MM.1S (cell line): ENCODE results near the gene MSL2.
"Not testable (repeated sequence)": the region's sequence is repeated elsewhere in the genome, so short reads cannot be mapped to it uniquely, and the experiment has no call there.

Experiments
- DNase-seq: peaks from one replicate; pipeline ENCODE4 v3.0.0-alpha.2; 2015
- H2AFZ ChIP-seq: fragments of 300-600 bp; sonication (generic); 2 replicates; pipeline ENCODE4 v1.6.0; 2016; ENCODE audit warnings: antibody characterized with exemption, low read length
- H3F3A ChIP-seq: fragments of 300-600 bp; sonication (generic); 2 replicates; pipeline ENCODE4 v1.6.1; 2016; ENCODE audit warnings: mild to moderate bottlenecking, antibody characterized with exemption, low read length, moderate library complexity, mixed read lengths; ENCODE audit not compliant: insufficient read depth
- H3K27ac ChIP-seq: fragments of 300-600 bp; sonication (generic); 2 replicates; pipeline ENCODE4 v1.5.1; 2016; ENCODE audit warnings: mild to moderate bottlenecking, low read length
- H3K27me3 ChIP-seq: fragments of 300-600 bp; sonication (generic); replicated peaks from 2 replicates; pipeline ENCODE4 v1.6.0; 2016; ENCODE audit warnings: low read length; ENCODE audit not compliant: insufficient read depth
- H3K36me3 ChIP-seq: fragments of 300-600 bp; sonication (generic); replicated peaks from 2 replicates; pipeline ENCODE4 v1.6.1; 2016; ENCODE audit warnings: mild to moderate bottlenecking, low read length, mixed read lengths; ENCODE audit not compliant: insufficient read depth
- H3K4me1 ChIP-seq: fragments of 300-600 bp; sonication (generic); 2 replicates; pipeline ENCODE4 v1.6.1; 2016; ENCODE audit warnings: low read length, mixed read lengths
- H3K4me2 ChIP-seq: fragments of 300-600 bp; sonication (generic); 2 replicates; pipeline ENCODE4 v1.6.0; 2016; ENCODE audit warnings: low read depth, low read length
- H3K4me3 ChIP-seq: fragments of 300-600 bp; sonication (generic); 2 replicates; pipeline ENCODE4 v1.5.1; 2016; ENCODE audit warnings: low read length, mixed read lengths
- H3K79me2 ChIP-seq: fragments of 300-600 bp; sonication (generic); 2 replicates; pipeline ENCODE4 v1.6.1; 2016; ENCODE audit warnings: mixed run types, low read length, mixed read lengths
- H3K9ac ChIP-seq: fragments of 300-600 bp; sonication (generic); 2 replicates; pipeline ENCODE4 v1.6.1; 2016; ENCODE audit warnings: low read length, mixed read lengths
- H3K9me2 ChIP-seq: fragments of 300-600 bp; sonication (generic); replicated peaks from 2 replicates; pipeline ENCODE4 v1.6.1; 2016; ENCODE audit warnings: mild to moderate bottlenecking, low read length, mixed read lengths; ENCODE audit not compliant: insufficient read depth
- H3K9me3 ChIP-seq: fragments of 300-600 bp; sonication (generic); replicated peaks from 2 replicates; pipeline ENCODE4 v1.6.1; 2016; ENCODE audit warnings: mild to moderate bottlenecking, low read length, mixed read lengths; ENCODE audit not compliant: insufficient read depth
- H4K20me1 ChIP-seq: fragments of 300-600 bp; sonication (generic); 2 replicates; pipeline ENCODE4 v1.6.1; 2016; ENCODE audit warnings: mild to moderate bottlenecking, low read length, moderate library complexity, mixed read lengths; ENCODE audit not compliant: insufficient read depth
- EZH2 ChIP-seq: fragments of 300-600 bp; sonication (generic); optimal IDR thresholded peaks from 2 replicates; pipeline ENCODE3; 2017; ENCODE audit warnings: low read depth, mild to moderate bottlenecking, antibody characterized with exemption, low read length, mixed read lengths
- EZH2phosphoT487 ChIP-seq: fragments of 300-600 bp; sonication (generic); IDR thresholded peaks from 2 replicates; pipeline ENCODE4 v1.6.1; 2018; ENCODE audit warnings: antibody characterized with exemption, low read length
- TF ChIP-seq, protein P1 (sequence below): fragments of 300-600 bp; sonication (generic); IDR thresholded peaks from 2 replicates; pipeline ENCODE4 v1.5.1; 2016; ENCODE audit warnings: antibody characterized with exemption, low read length, mixed read lengths

MSL2 gene

DNA sequence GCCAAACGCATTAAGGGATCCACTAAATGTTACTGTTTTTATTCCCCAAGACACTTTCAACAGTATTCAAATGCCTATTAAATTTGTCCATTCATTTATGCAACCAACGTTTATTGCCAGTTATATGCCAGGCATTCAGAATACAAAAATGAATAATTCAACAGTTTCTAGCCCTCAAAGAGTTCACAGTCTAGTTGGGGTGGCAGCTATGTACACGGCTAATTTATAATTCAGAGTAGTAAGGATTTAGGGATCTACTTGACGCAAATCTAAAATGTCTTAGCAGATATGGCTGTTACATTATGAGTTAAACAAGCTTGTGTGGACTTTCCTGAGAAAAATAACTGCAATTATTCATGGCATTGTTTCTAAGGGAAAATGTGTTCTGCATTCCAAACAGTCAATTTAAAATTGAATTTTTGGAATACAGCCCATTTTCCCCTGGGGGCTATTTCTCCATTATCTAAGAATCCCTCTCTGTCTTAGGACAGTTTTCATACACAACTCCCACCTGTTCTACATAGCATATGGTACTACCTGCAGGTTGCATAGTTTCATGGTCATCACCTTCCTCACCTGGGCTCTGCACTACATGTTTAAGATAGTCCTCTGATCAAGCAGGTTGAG lies 11.5 kb upstream of the MSL2 start:
- Histone ChIP-seq H3K9me3 (no peaks in the 10 kb centered on the region; the same call in 1 of the 2 replicates), H3K9ac (no peak overlapping the region), H3K79me2 (no peaks in the 10 kb centered on the region), H2AFZ (no peak overlapping the region), H3K4me2 (no peak overlapping the region), H3K4me1 (no peaks in the 10 kb centered on the region), H4K20me1 (no peaks in the 10 kb centered on the region), H3K27me3 (no peaks in the 10 kb centered on the region), H3K9me2 (no peaks in the 10 kb centered on the region), H3K36me3 (no peaks in the 10 kb centered on the region), H3K4me3 (no peak overlapping the region), H3K27ac (no peak overlapping the region), H3F3A (no peaks in the 10 kb centered on the region)
- TF ChIP-seq, protein P1, sequence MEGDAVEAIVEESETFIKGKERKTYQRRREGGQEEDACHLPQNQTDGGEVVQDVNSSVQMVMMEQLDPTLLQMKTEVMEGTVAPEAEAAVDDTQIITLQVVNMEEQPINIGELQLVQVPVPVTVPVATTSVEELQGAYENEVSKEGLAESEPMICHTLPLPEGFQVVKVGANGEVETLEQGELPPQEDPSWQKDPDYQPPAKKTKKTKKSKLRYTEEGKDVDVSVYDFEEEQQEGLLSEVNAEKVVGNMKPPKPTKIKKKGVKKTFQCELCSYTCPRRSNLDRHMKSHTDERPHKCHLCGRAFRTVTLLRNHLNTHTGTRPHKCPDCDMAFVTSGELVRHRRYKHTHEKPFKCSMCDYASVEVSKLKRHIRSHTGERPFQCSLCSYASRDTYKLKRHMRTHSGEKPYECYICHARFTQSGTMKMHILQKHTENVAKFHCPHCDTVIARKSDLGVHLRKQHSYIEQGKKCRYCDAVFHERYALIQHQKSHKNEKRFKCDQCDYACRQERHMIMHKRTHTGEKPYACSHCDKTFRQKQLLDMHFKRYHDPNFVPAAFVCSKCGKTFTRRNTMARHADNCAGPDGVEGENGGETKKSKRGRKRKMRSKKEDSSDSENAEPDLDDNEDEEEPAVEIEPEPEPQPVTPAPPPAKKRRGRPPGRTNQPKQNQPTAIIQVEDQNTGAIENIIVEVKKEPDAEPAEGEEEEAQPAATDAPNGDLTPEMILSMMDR: no peak
- no peak for TF ChIP-seq EZH2phosphoT487
- TF ChIP-seq EZH2: no peak
- no peak for DNase-seq

DNA sequence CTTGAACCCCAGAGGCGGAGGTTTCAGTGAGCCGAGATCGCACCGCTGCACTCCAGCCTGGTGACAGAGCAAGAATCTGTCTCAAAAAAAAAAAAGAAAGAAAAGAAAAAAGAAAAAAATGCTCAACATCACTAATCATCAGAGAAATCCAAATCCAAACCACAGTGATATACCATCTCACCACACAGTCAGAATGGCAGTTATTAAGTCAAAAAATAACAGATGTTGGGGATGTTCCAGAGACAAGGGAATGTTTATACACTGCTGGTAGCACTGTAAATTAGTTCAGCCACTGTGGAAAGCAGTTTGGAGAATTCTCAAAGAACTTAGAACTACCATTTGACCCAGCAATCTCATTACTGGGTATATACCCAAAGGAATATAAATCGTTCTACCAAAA lies 3.1 kb upstream of the MSL2 start:
- H4K20me1 ChIP-seq, H3K9me2 ChIP-seq, H3K4me2 ChIP-seq, H3K36me3 ChIP-seq, H3K9ac ChIP-seq, H3K27ac ChIP-seq, H3K27me3 ChIP-seq, H3K9me3 ChIP-seq, H3K4me1 ChIP-seq, H3K4me3 ChIP-seq, DNase-seq, H2AFZ ChIP-seq: not testable (repeated sequence)
- Histone ChIP-seq H3F3A (peaks cover 36% of the 10 kb centered on the region), H3K79me2 (peaks cover 23% of the 10 kb centered on the region)

- not testable (repeated sequence) for H3K9me3 ChIP-seq, DNase-seq, H3K9ac ChIP-seq, H3K27me3 ChIP-seq, H3K36me3 ChIP-seq, H3K9me2 ChIP-seq, H4K20me1 ChIP-seq, H3K4me1 ChIP-seq
- Histone ChIP-seq H3K4me3 (peak overlapping the region; percentile 76; the same call in 1 of the 2 replicates), H3K4me2 (peak overlapping the region; percentile 96), H3F3A (peaks cover 42% of the 10 kb centered on the region), H3K79me2 (peaks cover 29% of the 10 kb centered on the region), H3K27ac (peak overlapping the region; percentile 98; the same call in 1 of the 2 replicates), H2AFZ (peak overlapping the region; percentile 55; the same call in 1 of the 2 replicates)
These were observed 2.4 kb upstream of the MSL2 start for GRCh38 chr3:136198462-136199078.

- Histone ChIP-seq H3K9me2 (no peaks in the 10 kb centered on the region), H3F3A (peaks cover 55% of the 10 kb centered on the region), H3K27me3 (no peaks in the 10 kb centered on the region), H3K4me1 (peaks cover 6% of the 10 kb centered on the region), H3K79me2 (peaks cover 42% of the 10 kb centered on the region), H3K9me3 (no peaks in the 10 kb centered on the region), H3K4me2 (peak overlapping the region; percentile 96), H4K20me1 (peaks cover 22% of the 10 kb centered on the region), H3K27ac (peak overlapping the region; percentile 98), H2AFZ (peak overlapping the region; percentile 92), H3K4me3 (peak overlapping the region; percentile 76), H3K36me3 (no peaks in the 10 kb centered on the region), H3K9ac (peak overlapping the region; percentile 96)
- TF ChIP-seq EZH2phosphoT487 (no peak), EZH2 (no peak)
- TF ChIP-seq, protein P1: no peak
- DNase-seq: peak; percentile 32
These were observed 1.1 kb upstream of the MSL2 start for GRCh38 chr3:136197159-136197793.
